Vagina (tissue), 2 donors: Measurements from ENCODE around the gene CLRN3. TPM values are rescaled to one million over a fixed set of nuclear protein-coding genes. Genes with fewer than 3 reads are reported as not detected.
A peak's percentile ranks its signal among the peaks of the same experiment; 100 is the strongest.

ENCODE experiments used
- DNase-seq, 2 donors: peaks; one replicate each; pipeline ENCODE4 v3.0.0-alpha.2; 2017; ENCODE audit errors: extremely low spot score in 2 of 2
- H3K27ac ChIP-seq: fragments of 200-600 bp; sonication (generic); one replicate; pipeline ENCODE4 v1.5.1; 2019
- H3K27me3 ChIP-seq: fragments of 200-600 bp; sonication (generic); one replicate; pipeline ENCODE4 v1.5.1; 2019
- H3K36me3 ChIP-seq, 2 donors: fragments of 200-600 bp; sonication (generic); one replicate each; pipeline ENCODE4 v1.5.1; 2017 to 2019
- H3K4me1 ChIP-seq: fragments of 200-600 bp; sonication (generic); one replicate; pipeline ENCODE4 v1.5.1; 2019
- H3K4me3 ChIP-seq, 2 donors: fragments of 200-600 bp; sonication (generic); 1 replicate in 1 of 2; 2 replicates in 1 of 2; pipeline ENCODE4 v1.5.1; 2016 to 2019
- H3K9me3 ChIP-seq: fragments of 200-600 bp; sonication (generic); one replicate; pipeline ENCODE4 v1.5.1; 2019
- CTCF ChIP-seq, 3 experiments: fragments of 450-650 bp in 2 of 3; fragments of 200-600 bp in 1 of 3; sonication (generic) in 1 of 3; IDR thresholded peaks; one replicate each; pipeline ENCODE4 v1.5.1; 2017 to 2019; ENCODE audit warnings: antibody characterized with exemption in 3 of 3, mild to moderate bottlenecking in 2 of 3, moderate library complexity in 2 of 3
- POLR2A ChIP-seq, 2 donors: fragments of 450-650 bp; IDR thresholded peaks; one replicate each; pipeline ENCODE4 v1.6.1; 2017; ENCODE audit warnings: antibody characterized with exemption in 2 of 2, mild to moderate bottlenecking in 2 of 2, moderate library complexity in 2 of 2
- POLR2AphosphoS5 ChIP-seq, 2 donors: sonication (generic); formaldehyde crosslinking; IDR thresholded peaks; one replicate each; pipeline ENCODE4 v1.9.0; 2017; ENCODE audit warnings: antibody characterized with exemption in 2 of 2, mild to moderate bottlenecking in 2 of 2, low read depth in 1 of 2; ENCODE audit not compliant: insufficient read depth in 1 of 2
- intact Hi-C: fragments of 100-400 bp; cut with DNase I; formaldehyde crosslinking; loops from one replicate; pipeline ENCODE4 v1.15.1; 2023
- total RNA-seq: library from RNA; depleted of rRNA; stranded (reverse); fragments of >200 nt; gene quantifications from one replicate; pipeline ENCODE4 v1.2.3, GENCODE V29; 2016

CLRN3 gene
- total RNA-seq, 1 donor from 2014 or later = not detected

GRCh38 chr10:127887541-127888415 is 5.0 kb downstream of the CLRN3 start:
- no peak for TF ChIP-seq CTCF (IDR thresholded peaks at IDR 0.05)
- no peak for TF ChIP-seq POLR2A (IDR thresholded peaks at IDR 0.05)
- no peak for TF ChIP-seq POLR2AphosphoS5 (IDR thresholded peaks at IDR 0.05; ENCODE audit: insufficient read depth in 1 of 2, low read depth in 1 of 2)

GRCh38 chr10:127886371-127887051 is 6.2 kb downstream of the CLRN3 start:
- H3K9me3 ChIP-seq = no peaks in the 10 kb centered on the region
- no peak overlapping the region for H3K27ac ChIP-seq
- no peaks in the 10 kb centered on the region for H3K27me3 ChIP-seq
- no peak overlapping the region for H3K4me3 ChIP-seq
- TF ChIP-seq CTCF (IDR thresholded peaks at IDR 0.05) (no peak), POLR2A (IDR thresholded peaks at IDR 0.05) (no peak), POLR2AphosphoS5 (IDR thresholded peaks at IDR 0.05; ENCODE audit: insufficient read depth in 1 of 2, low read depth in 1 of 2) (no peak)
- H3K36me3 ChIP-seq = no peaks in the 10 kb centered on the region
- peak in 1 of 2 donors; percentile 72 for DNase-seq
- no peaks in the 10 kb centered on the region for H3K4me1 ChIP-seq
- intact Hi-C loops = no loop called here

More at GRCh38 chr10:127887541-127888415, 5.0 kb downstream of the CLRN3 start:
- H3K4me1 ChIP-seq = no peaks in the 10 kb centered on the region
- H3K27ac ChIP-seq = no peak overlapping the region
- no peaks in the 10 kb centered on the region for H3K9me3 ChIP-seq
- no peaks in the 10 kb centered on the region for H3K27me3 ChIP-seq
- intact Hi-C loops = no loop called here
- H3K36me3 ChIP-seq = no peaks in the 10 kb centered on the region
- H3K4me3 ChIP-seq = no peak overlapping the region
- DNase-seq = peak in 1 of 2 donors; percentile 82

- TF ChIP-seq POLR2AphosphoS5 (IDR thresholded peaks at IDR 0.05; ENCODE audit: insufficient read depth in 1 of 2, low read depth in 1 of 2) (no peak), CTCF (IDR thresholded peaks at IDR 0.05) (no peak), POLR2A (IDR thresholded peaks at IDR 0.05) (no peak)
- Histone ChIP-seq H3K9me3 (no peaks in the 10 kb centered on the region), H3K36me3 (no peaks in the 10 kb centered on the region), H3K4me1 (no peaks in the 10 kb centered on the region), H3K27me3 (no peaks in the 10 kb centered on the region), H3K4me3 (no peak overlapping the region), H3K27ac (no peak overlapping the region)
- peak in 1 of 2 donors; percentile 43 for DNase-seq
- intact Hi-C loops = no loop called here
Measured at GRCh38 chr10:127884501-127884900, 8.2 kb downstream of the CLRN3 start.

GRCh38 chr10:127883516-127883915 is 9.2 kb downstream of the CLRN3 start:
- no peak overlapping the region for H3K4me3 ChIP-seq
- no peaks in the 10 kb centered on the region for H3K27me3 ChIP-seq
- peak in 1 of 2 donors; percentile 91 for DNase-seq
- H3K9me3 ChIP-seq = no peaks in the 10 kb centered on the region
- H3K36me3 ChIP-seq = no peaks in the 10 kb centered on the region
- H3K4me1 ChIP-seq = no peaks in the 10 kb centered on the region
- TF ChIP-seq CTCF (IDR thresholded peaks at IDR 0.05) (no peak), POLR2A (IDR thresholded peaks at IDR 0.05) (no peak), POLR2AphosphoS5 (IDR thresholded peaks at IDR 0.05; ENCODE audit: insufficient read depth in 1 of 2, low read depth in 1 of 2) (no peak)
- intact Hi-C loops = no loop called here
- H3K27ac ChIP-seq = no peak overlapping the region
